ENCODE data around the gene PLXNA2. TPM values are rescaled to one million over a fixed set of nuclear protein-coding genes. Genes with fewer than 3 reads are reported as not detected.

The PLXNA2 gene
- total RNA-seq, 1 experiment from 2014 or later, result 69.7 TPM

- H3K36me3 Mint-ChIP-seq (ENCODE audit: insufficient read depth, unreplicated experiment), result no peaks in the 10 kb centered on the region
- ChIA-PET POLR2A (no interaction called here), CTCF (interaction anchor here (1.0 to 1.5 kb wide), 2 partner anchors 20 to 93 kb away, joined by 3 read pairs; no protein-coding TSS in a partner anchor)
- no peak overlapping the region for H3K4me3 Mint-ChIP-seq (ENCODE audit: unreplicated experiment)
- no peak for DNase-seq (ENCODE audit: unreplicated experiment)
- TF ChIP-seq CTCF (IDR thresholded peaks at IDR 0.05; ENCODE audit: unreplicated experiment), result no peak
- H3K9me3 Mint-ChIP-seq (ENCODE audit: unreplicated experiment), result no peaks in the 10 kb centered on the region
- no TSS peak for BruUV-seq (replicated peaks)
- intact Hi-C loops (cut with micrococcal nuclease), result no loop called here
- H3K27me3 Mint-ChIP-seq (ENCODE audit: insufficient read depth, unreplicated experiment), result peaks cover 67% of the 10 kb centered on the region
- no peaks in the 10 kb centered on the region for H3K4me1 Mint-ChIP-seq (ENCODE audit: insufficient read depth, unreplicated experiment)
- H3K27ac Mint-ChIP-seq (ENCODE audit: low read depth, unreplicated experiment), result no peak overlapping the region
Measured at GRCh38 chr1:207978441-207978840, 265.7 kb downstream of the PLXNA2 start.

GRCh38 chr1:207977876-207978275, 266.3 kb downstream of the PLXNA2 start:
- no peak for DNase-seq (ENCODE audit: unreplicated experiment)
- H3K9me3 Mint-ChIP-seq (ENCODE audit: unreplicated experiment), result no peaks in the 10 kb centered on the region
- no peak overlapping the region for H3K27ac Mint-ChIP-seq (ENCODE audit: low read depth, unreplicated experiment)
- no peaks in the 10 kb centered on the region for H3K36me3 Mint-ChIP-seq (ENCODE audit: insufficient read depth, unreplicated experiment)
- BruUV-seq (replicated peaks), result no TSS peak
- no peak overlapping the region for H3K4me3 Mint-ChIP-seq (ENCODE audit: unreplicated experiment)
- peaks cover 71% of the 10 kb centered on the region for H3K27me3 Mint-ChIP-seq (ENCODE audit: insufficient read depth, unreplicated experiment)
- H3K4me1 Mint-ChIP-seq (ENCODE audit: insufficient read depth, unreplicated experiment), result no peaks in the 10 kb centered on the region
- intact Hi-C loops (cut with micrococcal nuclease), result no loop called here
- no peak for TF ChIP-seq CTCF (IDR thresholded peaks at IDR 0.05; ENCODE audit: unreplicated experiment)
- CTCF ChIA-PET, result no interaction called here
- POLR2A ChIA-PET, result no interaction called here

GRCh38 chr1:207973898-207974568, 270.2 kb downstream of the PLXNA2 start:
- CTCF ChIA-PET, result interaction anchor here (0.5 to 4.7 kb wide), 10 partner anchors 10 to 276 kb away, joined by 3 to 44 read pairs (median 4); no protein-coding TSS in a partner anchor
- intact Hi-C loops (cut with micrococcal nuclease), result no loop called here
- POLR2A ChIA-PET, result interaction anchor here (1.2 to 3.2 kb wide), 3 partner anchors 10 to 56 kb away, joined by 3 to 19 read pairs (median 4); no protein-coding TSS in a partner anchor
- H3K4me1 Mint-ChIP-seq (ENCODE audit: insufficient read depth, unreplicated experiment), result no peaks in the 10 kb centered on the region
- no peaks in the 10 kb centered on the region for H3K36me3 Mint-ChIP-seq (ENCODE audit: insufficient read depth, unreplicated experiment)
- no peak overlapping the region for H3K27ac Mint-ChIP-seq (ENCODE audit: low read depth, unreplicated experiment)
- H3K27me3 Mint-ChIP-seq (ENCODE audit: insufficient read depth, unreplicated experiment), result peaks cover 42% of the 10 kb centered on the region
- BruUV-seq (replicated peaks), result no TSS peak
- no peak for TF ChIP-seq CTCF (IDR thresholded peaks at IDR 0.05; ENCODE audit: unreplicated experiment)
- no peaks in the 10 kb centered on the region for H3K9me3 Mint-ChIP-seq (ENCODE audit: unreplicated experiment)
- DNase-seq (ENCODE audit: unreplicated experiment), result no peak
- H3K4me3 Mint-ChIP-seq (ENCODE audit: unreplicated experiment), result no peak overlapping the region

GRCh38 chr1:207972337-207972736, 271.8 kb downstream of the PLXNA2 start:
- Mint-ChIP-seq H3K9me3 (ENCODE audit: unreplicated experiment) (no peaks in the 10 kb centered on the region), H3K4me3 (ENCODE audit: unreplicated experiment) (no peak overlapping the region), H3K27me3 (ENCODE audit: insufficient read depth, unreplicated experiment) (peaks cover 42% of the 10 kb centered on the region), H3K36me3 (ENCODE audit: insufficient read depth, unreplicated experiment) (no peaks in the 10 kb centered on the region), H3K4me1 (ENCODE audit: insufficient read depth, unreplicated experiment) (no peaks in the 10 kb centered on the region), H3K27ac (ENCODE audit: low read depth, unreplicated experiment) (no peak overlapping the region)
- BruUV-seq (replicated peaks), result no TSS peak
- POLR2A ChIA-PET, result interaction anchor here (0.6 to 1.2 kb wide), 3 partner anchors 12 to 99 kb away, joined by 3 to 6 read pairs (median 3); no protein-coding TSS in a partner anchor
- DNase-seq (ENCODE audit: unreplicated experiment), result no peak
- no peak for TF ChIP-seq CTCF (IDR thresholded peaks at IDR 0.05; ENCODE audit: unreplicated experiment)
- intact Hi-C loops (cut with micrococcal nuclease), result no loop called here
- CTCF ChIA-PET, result interaction anchor here (0.6 to 4.7 kb wide), 6 partner anchors 8 to 1092 kb away, joined by 3 to 66 read pairs (median 20); no protein-coding TSS in a partner anchor
